ENCODE data around the gene PLCB1. TPM values are rescaled to one million over a fixed set of nuclear protein-coding genes. Genes with fewer than 3 reads are reported as not detected.

The PLCB1 gene
- total RNA-seq, 1 donor from 2014 or later: 16.2 TPM

DNA sequence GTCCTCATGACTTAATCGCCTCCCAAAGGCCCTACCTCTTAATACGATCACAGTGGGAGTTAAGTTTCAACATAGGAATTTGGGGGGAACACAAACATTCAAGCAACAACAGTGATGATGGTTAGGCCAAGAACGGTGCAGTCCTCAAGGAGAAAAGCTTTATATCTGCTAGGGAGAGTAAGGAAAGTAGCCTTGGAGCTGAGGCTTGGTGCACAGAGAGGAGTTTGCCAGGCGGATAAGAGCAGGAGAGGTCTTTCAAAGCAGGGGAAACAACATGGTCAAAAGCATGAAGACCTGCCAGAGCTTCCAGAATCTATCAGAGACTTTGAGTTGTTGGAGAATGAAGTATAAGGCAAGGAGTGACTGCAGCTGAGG lies 119.1 kb downstream of the PLCB1 start:
- H3K4me3 Mint-ChIP-seq (ENCODE audit: low read depth): no peak overlapping the region
- H3K4me1 Mint-ChIP-seq (ENCODE audit: low read depth): peaks cover 31% of the 10 kb centered on the region
- no peak for DNase-seq (ENCODE audit: low spot score, unreplicated experiment)
- no peaks in the 10 kb centered on the region for H3K36me3 Mint-ChIP-seq (ENCODE audit: insufficient read depth)
- H3K27ac Mint-ChIP-seq: peak overlapping the region; percentile 82
- TF ChIP-seq, protein P1, sequence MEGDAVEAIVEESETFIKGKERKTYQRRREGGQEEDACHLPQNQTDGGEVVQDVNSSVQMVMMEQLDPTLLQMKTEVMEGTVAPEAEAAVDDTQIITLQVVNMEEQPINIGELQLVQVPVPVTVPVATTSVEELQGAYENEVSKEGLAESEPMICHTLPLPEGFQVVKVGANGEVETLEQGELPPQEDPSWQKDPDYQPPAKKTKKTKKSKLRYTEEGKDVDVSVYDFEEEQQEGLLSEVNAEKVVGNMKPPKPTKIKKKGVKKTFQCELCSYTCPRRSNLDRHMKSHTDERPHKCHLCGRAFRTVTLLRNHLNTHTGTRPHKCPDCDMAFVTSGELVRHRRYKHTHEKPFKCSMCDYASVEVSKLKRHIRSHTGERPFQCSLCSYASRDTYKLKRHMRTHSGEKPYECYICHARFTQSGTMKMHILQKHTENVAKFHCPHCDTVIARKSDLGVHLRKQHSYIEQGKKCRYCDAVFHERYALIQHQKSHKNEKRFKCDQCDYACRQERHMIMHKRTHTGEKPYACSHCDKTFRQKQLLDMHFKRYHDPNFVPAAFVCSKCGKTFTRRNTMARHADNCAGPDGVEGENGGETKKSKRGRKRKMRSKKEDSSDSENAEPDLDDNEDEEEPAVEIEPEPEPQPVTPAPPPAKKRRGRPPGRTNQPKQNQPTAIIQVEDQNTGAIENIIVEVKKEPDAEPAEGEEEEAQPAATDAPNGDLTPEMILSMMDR (IDR thresholded peaks at IDR 0.05; ENCODE audit: unreplicated experiment): no peak
- peaks cover 3% of the 10 kb centered on the region for H3K27me3 Mint-ChIP-seq
- H3K9me3 Mint-ChIP-seq (ENCODE audit: low read depth): no peaks in the 10 kb centered on the region

DNA sequence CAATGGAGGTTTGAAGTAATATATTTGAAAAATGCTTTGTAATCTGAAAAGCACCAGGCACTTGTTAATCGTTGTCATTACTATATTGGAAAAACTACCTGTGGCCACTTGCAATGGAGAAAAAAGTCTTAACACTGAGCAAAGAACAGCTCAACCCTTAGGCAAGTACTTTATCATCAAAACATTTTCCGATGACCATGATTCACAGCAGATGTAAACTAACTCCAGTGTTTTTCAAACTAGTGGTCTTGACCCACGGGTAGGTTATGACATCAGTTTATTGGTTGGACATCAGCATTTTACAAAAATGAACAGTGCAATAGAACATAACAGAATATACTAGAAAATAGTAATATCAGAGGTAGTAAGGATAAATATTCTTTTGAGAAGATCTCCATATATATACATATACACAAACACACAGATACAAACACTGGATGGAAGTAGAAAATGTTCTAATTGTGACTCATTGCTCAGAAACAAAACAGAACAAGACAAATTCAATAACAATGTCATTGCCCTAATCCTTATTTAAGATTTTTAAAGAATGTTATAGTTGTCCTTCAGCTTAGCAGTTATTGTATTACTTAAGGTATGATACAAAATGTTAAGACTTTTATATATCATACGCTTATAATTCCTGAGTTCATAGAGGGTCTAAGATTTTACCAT lies 123.0 kb downstream of the PLCB1 start:
- H3K9me3 Mint-ChIP-seq (ENCODE audit: low read depth): no peaks in the 10 kb centered on the region
- H3K27ac Mint-ChIP-seq: no peak overlapping the region
- peaks cover 17% of the 10 kb centered on the region for H3K4me1 Mint-ChIP-seq (ENCODE audit: low read depth)
- no peaks in the 10 kb centered on the region for H3K27me3 Mint-ChIP-seq
- no peaks in the 10 kb centered on the region for H3K36me3 Mint-ChIP-seq (ENCODE audit: insufficient read depth)
- DNase-seq (ENCODE audit: low spot score, unreplicated experiment): no peak
- TF ChIP-seq, protein P1 (IDR thresholded peaks at IDR 0.05; ENCODE audit: unreplicated experiment): no peak
- H3K4me3 Mint-ChIP-seq (ENCODE audit: low read depth): no peak overlapping the region

DNA sequence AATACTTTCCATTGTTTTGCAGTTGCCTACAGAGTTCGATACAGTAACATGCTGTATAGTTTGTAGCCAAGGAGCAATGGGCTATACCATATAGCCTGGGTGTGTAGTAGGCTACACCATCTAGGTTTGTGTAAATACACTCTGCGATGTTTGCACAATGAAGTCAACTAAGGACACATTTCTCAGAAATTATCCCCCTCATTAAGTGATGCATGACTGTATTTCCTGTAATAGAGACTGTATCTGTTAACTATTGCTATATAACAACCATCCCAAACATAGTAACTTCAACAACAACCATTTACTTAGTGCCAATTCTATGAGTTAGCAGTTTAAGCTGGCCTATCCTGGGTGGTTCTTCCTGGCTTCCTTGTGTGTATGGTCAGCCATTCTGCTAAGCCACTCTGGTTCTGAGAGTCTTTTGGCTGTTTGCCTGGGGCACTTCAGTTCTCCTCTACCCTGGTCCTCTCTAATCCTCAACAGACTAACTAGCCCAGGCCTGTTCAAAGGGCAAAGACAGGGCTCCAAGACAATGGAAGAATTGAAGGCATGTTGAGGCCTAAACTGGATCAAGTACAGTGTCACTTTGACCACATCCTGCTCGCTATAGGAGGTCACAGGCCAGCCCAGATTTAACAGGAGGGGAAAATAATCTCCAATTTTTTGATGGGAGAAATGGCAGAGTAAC lies 124.0 kb downstream of the PLCB1 start:
- Mint-ChIP-seq H3K4me1 (ENCODE audit: low read depth) (peaks cover 8% of the 10 kb centered on the region), H3K27me3 (no peaks in the 10 kb centered on the region), H3K9me3 (ENCODE audit: low read depth) (no peaks in the 10 kb centered on the region), H3K4me3 (ENCODE audit: low read depth) (no peak overlapping the region), H3K36me3 (ENCODE audit: insufficient read depth) (no peaks in the 10 kb centered on the region), H3K27ac (no peak overlapping the region)
- TF ChIP-seq, protein P1 (IDR thresholded peaks at IDR 0.05; ENCODE audit: unreplicated experiment): no peak
- no peak for DNase-seq (ENCODE audit: low spot score, unreplicated experiment)

DNA sequence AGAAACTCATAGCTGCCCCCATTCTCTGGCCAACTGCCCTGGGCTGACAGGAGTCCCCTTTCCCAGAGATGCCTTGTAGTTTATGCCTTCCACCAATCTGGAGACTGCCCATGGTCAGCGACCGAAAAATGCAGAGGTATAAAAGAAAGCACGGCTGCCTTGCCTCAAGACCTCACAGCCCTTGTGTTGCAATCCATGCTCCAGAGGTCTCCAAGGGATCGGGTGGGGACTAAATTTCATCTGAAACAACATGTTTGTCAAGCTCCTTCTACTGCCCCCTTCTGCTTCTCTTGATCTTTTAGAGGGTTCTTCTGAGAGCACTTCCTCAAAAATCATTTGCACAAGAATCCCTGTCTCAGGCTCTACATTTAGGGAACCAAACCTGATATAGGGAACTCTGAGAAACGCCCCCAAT lies 128.8 kb downstream of the PLCB1 start:
- Mint-ChIP-seq H3K4me1 (ENCODE audit: low read depth) (no peaks in the 10 kb centered on the region), H3K27me3 (no peaks in the 10 kb centered on the region), H3K27ac (no peak overlapping the region), H3K4me3 (ENCODE audit: low read depth) (no peak overlapping the region), H3K36me3 (ENCODE audit: insufficient read depth) (no peaks in the 10 kb centered on the region), H3K9me3 (ENCODE audit: low read depth) (no peaks in the 10 kb centered on the region)
- DNase-seq (ENCODE audit: low spot score, unreplicated experiment): no peak
- TF ChIP-seq, protein P1 (IDR thresholded peaks at IDR 0.05; ENCODE audit: unreplicated experiment): no peak

DNA sequence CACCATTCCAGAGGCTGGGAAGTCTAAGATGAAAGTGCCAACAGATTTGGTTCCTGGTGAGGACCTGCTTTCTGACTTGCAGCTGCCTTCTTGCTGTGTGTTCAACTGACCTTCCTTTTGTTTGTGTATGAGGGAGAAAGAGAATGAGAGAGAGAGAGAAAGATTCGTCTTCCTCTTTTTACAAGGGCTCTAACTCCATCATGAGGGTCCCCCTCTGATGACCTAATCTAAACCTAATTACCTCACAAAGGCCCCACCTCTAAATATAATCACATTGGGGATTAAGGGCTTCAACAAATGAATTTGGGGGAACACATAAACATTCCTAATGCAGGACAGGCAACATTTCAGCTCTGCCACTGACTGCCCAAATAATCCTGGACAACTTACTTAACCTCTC lies 130.7 kb downstream of the PLCB1 start:
- TF ChIP-seq, protein P1 (IDR thresholded peaks at IDR 0.05; ENCODE audit: unreplicated experiment): no peak
- Mint-ChIP-seq H3K9me3 (ENCODE audit: low read depth) (no peaks in the 10 kb centered on the region), H3K4me1 (ENCODE audit: low read depth) (no peaks in the 10 kb centered on the region), H3K4me3 (ENCODE audit: low read depth) (no peak overlapping the region), H3K27me3 (no peaks in the 10 kb centered on the region), H3K27ac (no peak overlapping the region), H3K36me3 (ENCODE audit: insufficient read depth) (no peaks in the 10 kb centered on the region)
- DNase-seq (ENCODE audit: low spot score, unreplicated experiment): no peak

Measured in progenitor cell of endocrine pancreas (in vitro differentiated cells).